ENCODE measurements around the gene MMP25. TPM values are rescaled to one million over a fixed set of nuclear protein-coding genes. Genes with fewer than 3 reads are reported as not detected.
A peak's percentile ranks its signal among the peaks of the same experiment; 100 is the strongest.

MMP25 gene
- total RNA-seq, 1 donor: not detected

- TF ChIP-seq CTCF (IDR thresholded peaks at IDR 0.05; ENCODE audit: insufficient read depth, low read length): no peak
- H3K4me3 ChIP-seq (ENCODE audit: low read depth, low read length): no peak overlapping the region
- DNase-seq (ENCODE audit: low read depth): no peak
Observed at GRCh38 chr16:3026609-3027488, 19.5 kb upstream of the MMP25 start.

- TF ChIP-seq CTCF (IDR thresholded peaks at IDR 0.05; ENCODE audit: insufficient read depth, low read length): no peak
- DNase-seq (ENCODE audit: low read depth): no peak
- no peak overlapping the region for H3K4me3 ChIP-seq (ENCODE audit: low read depth, low read length)
Observed at GRCh38 chr16:3027489-3027795, 18.9 kb upstream of the MMP25 start.

- TF ChIP-seq CTCF (IDR thresholded peaks at IDR 0.05; ENCODE audit: insufficient read depth, low read length): peak; percentile 59
- no peak overlapping the region for H3K4me3 ChIP-seq (ENCODE audit: low read depth, low read length)
- DNase-seq (ENCODE audit: low read depth): peak; percentile 39
Observed at GRCh38 chr16:3027983-3028715, 18.2 kb upstream of the MMP25 start.

- TF ChIP-seq CTCF (IDR thresholded peaks at IDR 0.05; ENCODE audit: insufficient read depth, low read length): no peak
Observed at GRCh38 chr16:3028716-3029319, 17.5 kb upstream of the MMP25 start.

DNA sequence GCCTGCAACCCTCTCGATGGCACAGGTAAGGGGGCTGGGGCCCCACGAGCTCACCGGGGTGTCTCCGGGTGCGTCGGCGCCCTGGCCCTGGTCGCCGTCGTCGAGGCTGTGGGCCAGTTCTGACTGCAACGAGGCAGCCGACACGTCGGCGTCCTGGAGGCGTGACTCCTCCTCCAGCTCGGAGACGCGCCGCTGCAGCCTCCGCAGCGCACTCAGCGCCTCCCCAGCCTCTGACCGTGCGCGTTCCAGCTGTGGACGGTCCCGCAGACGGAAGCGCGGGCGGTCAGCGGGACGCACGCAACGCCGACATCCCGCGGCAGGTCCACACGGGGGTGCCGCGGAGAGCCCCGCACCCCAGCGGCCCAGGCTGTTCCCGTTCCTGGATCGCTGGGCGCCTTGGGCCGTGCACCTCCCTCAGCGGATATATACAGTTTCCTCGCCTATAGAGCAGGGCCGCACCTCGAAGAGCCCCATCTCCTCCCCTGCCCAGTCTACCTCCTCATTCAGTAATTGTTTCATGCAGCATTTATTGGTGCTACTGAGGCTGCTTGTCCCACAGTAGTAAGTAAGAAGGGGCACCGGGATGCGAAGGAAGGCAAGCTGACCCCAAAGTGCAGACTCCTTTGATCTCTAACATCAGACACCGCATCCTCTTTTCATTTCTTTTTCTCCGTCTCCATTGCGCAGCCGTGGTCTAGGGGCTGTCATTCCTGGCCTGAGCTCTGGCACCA lies 16.7 kb upstream of the MMP25 start:
- H3K4me3 ChIP-seq (ENCODE audit: low read depth, low read length): no peak overlapping the region
- DNase-seq (ENCODE audit: low read depth): peak; percentile 13
- TF ChIP-seq CTCF (IDR thresholded peaks at IDR 0.05; ENCODE audit: insufficient read depth, low read length): no peak

More at GRCh38 chr16:3028716-3029319, 17.5 kb upstream of the MMP25 start:
- H3K4me3 ChIP-seq (ENCODE audit: low read depth, low read length): no peak overlapping the region
- no peak for DNase-seq (ENCODE audit: low read depth)
